HEK293 (cell line): Measurements from ENCODE around the gene EFCAB11.

Source experiments
- CTCF ChIA-PET: fragments of 350-600 bp; formaldehyde crosslinking; extraction: SDS; loops from one replicate; lab custom pipeline; 2021; ENCODE audit warnings: antibody characterized with exemption; lab: Yijun Ruan, JAX
- POLR2A ChIA-PET: fragments of 300-600 bp; formaldehyde crosslinking; extraction: SDS; loops from one replicate; lab custom pipeline; 2020; ENCODE audit warnings: antibody characterized with exemption, inconsistent platforms; lab: Yijun Ruan, JAX
- H3K27ac ChIP-seq: fragments of 200-500 bp; sonication (Bioruptor generic); 2 replicates; pipeline ENCODE4 v1.5.1; 2014; ENCODE audit warnings: low read depth, low read length, control low read depth, inconsistent platforms; ENCODE audit errors: extremely low read depth
- H3K36me3 ChIP-seq, 2 experiments: fragments of 200-500 bp in 1 of 2; sonication (Bioruptor generic) in 1 of 2; 1 replicate in 1 of 2; 2 replicates in 1 of 2; pipeline ENCODE4 v1.5.1; 2014 to 2017; ENCODE audit warnings: inconsistent platforms in 2 of 2, low read length in 2 of 2; ENCODE audit not compliant: control insufficient read depth in 2 of 2, insufficient read depth in 1 of 2
- H3K4me1 ChIP-seq: fragments of 200-500 bp; sonication (Bioruptor generic); 2 replicates; pipeline ENCODE4 v1.5.1; 2014; ENCODE audit warnings: mild to moderate bottlenecking, low read length, inconsistent platforms; ENCODE audit not compliant: control insufficient read depth, insufficient read depth
- H3K4me3 ChIP-seq: 2 replicates; pipeline ENCODE4 v1.5.1; 2011; ENCODE audit warnings: low read depth, mild to moderate bottlenecking, control low read depth, low read length, moderate library complexity
- H3K9me3 ChIP-seq: fragments of 200-500 bp; sonication (Bioruptor generic); 2 replicates; pipeline ENCODE4 v1.5.1; 2014; ENCODE audit warnings: low read depth, low read length, inconsistent platforms; ENCODE audit not compliant: control insufficient read depth, insufficient read depth
- PRDM1 ChIP-seq: fragments of 450-650 bp; formaldehyde crosslinking; IDR thresholded peaks from 2 replicates; pipeline ENCODE4; 2016; ENCODE audit warnings: missing biosample characterization, missing genetic modification characterization
- SCRT1 ChIP-seq: fragments of 450-650 bp; formaldehyde crosslinking; IDR thresholded peaks from 2 replicates; pipeline ENCODE4 v1.5.1; 2016; ENCODE audit warnings: missing biosample characterization, missing genetic modification characterization, borderline replicate concordance
- ZNF10 ChIP-seq: fragments of 450-650 bp; formaldehyde crosslinking; IDR thresholded peaks from 2 replicates; pipeline ENCODE4 v1.5.1; 2017; ENCODE audit warnings: missing biosample characterization, missing genetic modification characterization
- ZNF214 ChIP-seq: fragments of 450-650 bp; formaldehyde crosslinking; IDR thresholded peaks from 2 replicates; pipeline ENCODE4 v1.5.1; 2017; ENCODE audit warnings: missing biosample characterization, mild to moderate bottlenecking, missing genetic modification characterization, borderline replicate concordance
- ZNF24 ChIP-seq: fragments of 450-650 bp; formaldehyde crosslinking; IDR thresholded peaks from 2 replicates; pipeline ENCODE4 v1.5.1; 2016; ENCODE audit warnings: missing biosample characterization, missing genetic modification characterization
- ZNF521 ChIP-seq: fragments of 450-650 bp; formaldehyde crosslinking; IDR thresholded peaks from 2 replicates; pipeline ENCODE4 v1.5.1; 2017; ENCODE audit warnings: missing biosample characterization, mild to moderate bottlenecking, missing genetic modification characterization
- ZNF585B ChIP-seq: fragments of 450-650 bp; formaldehyde crosslinking; IDR thresholded peaks from 2 replicates; pipeline ENCODE4 v1.5.1; 2016; ENCODE audit warnings: missing biosample characterization, missing genetic modification characterization
- ZNF596 ChIP-seq: fragments of 450-650 bp; IDR thresholded peaks from 2 replicates; pipeline ENCODE4 v1.5.0; 2018; ENCODE audit warnings: missing biosample characterization, mild to moderate bottlenecking, missing genetic modification characterization, moderate library complexity
- ZNF626 ChIP-seq: fragments of 450-650 bp; sonication (Bioruptor Pico); formaldehyde crosslinking; IDR thresholded peaks from 2 replicates; pipeline ENCODE4 v1.5.1; 2018; ENCODE audit warnings: missing biosample characterization, missing genetic modification characterization, inconsistent platforms
- TF ChIP-seq, protein P1 (sequence below): sonication (generic); formaldehyde crosslinking; IDR thresholded peaks from 2 replicates; pipeline ENCODE4 v1.8.1; 2022; ENCODE audit warnings: mild to moderate bottlenecking, moderate library complexity, missing genetic modification reagents
- TF ChIP-seq, protein P2 (sequence below): fragments of 450-650 bp; formaldehyde crosslinking; IDR thresholded peaks from 2 replicates; pipeline ENCODE4 v1.5.1; 2016; ENCODE audit warnings: missing biosample characterization, missing genetic modification characterization, borderline replicate concordance
- TF ChIP-seq, protein P3 (sequence below): fragments of 450-650 bp; formaldehyde crosslinking; IDR thresholded peaks from 2 replicates; pipeline ENCODE4 v1.5.1; 2017; ENCODE audit warnings: missing biosample characterization, missing genetic modification characterization
- TF ChIP-seq, protein P4 (sequence below): IDR thresholded peaks from 2 replicates; pipeline ENCODE4 v1.6.1; 2011; ENCODE audit warnings: mild to moderate bottlenecking, low read depth, low read length, borderline replicate concordance
- TF ChIP-seq, protein P5 (sequence below): fragments of 450-650 bp; formaldehyde crosslinking; IDR thresholded peaks from 2 replicates; pipeline ENCODE4 v1.5.1; 2016; ENCODE audit warnings: missing biosample characterization, missing genetic modification characterization
- TF ChIP-seq, protein P6 (sequence below): fragments of 450-650 bp; formaldehyde crosslinking; IDR thresholded peaks from 2 replicates; pipeline ENCODE4 v1.5.0; 2017; ENCODE audit warnings: missing biosample characterization, missing genetic modification characterization, borderline replicate concordance

The EFCAB11 gene

DNA sequence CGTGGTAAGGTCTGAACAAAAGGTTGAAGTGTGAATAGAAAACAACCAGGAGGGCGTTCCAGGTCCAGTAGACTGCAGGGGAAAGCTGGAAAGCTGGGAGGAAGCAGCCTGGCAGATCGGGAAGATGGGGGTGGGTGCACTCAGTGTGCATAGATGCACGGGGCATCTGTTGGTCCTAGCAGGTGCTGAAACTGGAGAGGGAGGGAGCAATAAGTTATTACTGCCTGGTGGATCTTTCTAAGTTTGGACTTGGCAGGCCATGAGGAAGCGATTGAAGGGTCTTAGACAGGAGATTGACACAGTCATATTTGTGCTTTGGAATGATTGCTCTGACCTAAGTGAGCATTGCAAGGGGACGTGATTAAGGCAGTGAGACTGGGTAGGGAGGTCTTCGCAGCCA, 194.4 kb downstream of the EFCAB11 start (continued):
- no peak for TF ChIP-seq ZNF10 (tag by site-specific recombination)
- TF ChIP-seq, protein P1, sequence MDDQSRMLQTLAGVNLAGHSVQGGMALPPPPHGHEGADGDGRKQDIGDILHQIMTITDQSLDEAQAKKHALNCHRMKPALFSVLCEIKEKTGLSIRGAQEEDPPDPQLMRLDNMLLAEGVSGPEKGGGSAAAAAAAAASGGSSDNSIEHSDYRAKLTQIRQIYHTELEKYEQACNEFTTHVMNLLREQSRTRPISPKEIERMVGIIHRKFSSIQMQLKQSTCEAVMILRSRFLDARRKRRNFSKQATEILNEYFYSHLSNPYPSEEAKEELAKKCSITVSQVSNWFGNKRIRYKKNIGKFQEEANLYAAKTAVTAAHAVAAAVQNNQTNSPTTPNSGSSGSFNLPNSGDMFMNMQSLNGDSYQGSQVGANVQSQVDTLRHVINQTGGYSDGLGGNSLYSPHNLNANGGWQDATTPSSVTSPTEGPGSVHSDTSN: no peak

DNA sequence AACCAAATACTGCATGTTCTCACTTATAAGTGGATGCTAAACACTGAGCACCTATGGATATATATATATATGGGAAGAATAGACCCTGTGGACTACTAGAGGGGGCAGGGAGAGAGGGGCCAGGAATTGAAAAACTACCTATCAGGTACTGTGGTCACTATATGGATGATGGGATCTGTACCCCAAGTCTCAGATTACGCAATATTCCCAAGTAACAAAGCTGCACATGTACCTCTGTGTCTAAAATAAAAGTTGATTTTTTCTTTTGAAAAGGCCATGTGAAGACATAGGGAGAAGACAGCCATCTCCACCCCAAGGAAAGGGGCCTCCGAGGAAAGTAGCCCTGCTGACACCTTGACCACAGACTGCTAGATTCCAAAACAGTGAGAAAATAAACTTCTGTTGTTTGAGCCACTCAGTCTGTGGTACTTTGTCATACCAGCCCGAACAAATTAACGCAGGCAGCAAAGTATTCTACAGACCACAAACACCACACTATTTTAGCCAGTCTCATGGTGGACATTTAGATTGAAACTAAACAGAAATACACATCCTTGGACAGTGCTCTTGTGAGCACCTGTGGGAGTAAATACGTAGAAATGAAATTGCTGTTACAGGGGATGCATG, 197.1 kb downstream of the EFCAB11 start:
- no peak for TF ChIP-seq PRDM1 (tag by site-specific recombination)
- no peak for TF ChIP-seq ZNF596 (tag by site-specific recombination)
- H3K9me3 ChIP-seq: no peaks in the 10 kb centered on the region
- H3K4me1 ChIP-seq: no peaks in the 10 kb centered on the region
- CTCF ChIA-PET: interaction anchor here (0.6 kb wide), 1 partner anchor 490 kb away, joined by 4 read pairs; no protein-coding TSS in a partner anchor
- POLR2A ChIA-PET: no interaction called here
- no peak overlapping the region for H3K27ac ChIP-seq
- no peak overlapping the region for H3K4me3 ChIP-seq
- H3K36me3 ChIP-seq: no peaks in the 10 kb centered on the region

DNA sequence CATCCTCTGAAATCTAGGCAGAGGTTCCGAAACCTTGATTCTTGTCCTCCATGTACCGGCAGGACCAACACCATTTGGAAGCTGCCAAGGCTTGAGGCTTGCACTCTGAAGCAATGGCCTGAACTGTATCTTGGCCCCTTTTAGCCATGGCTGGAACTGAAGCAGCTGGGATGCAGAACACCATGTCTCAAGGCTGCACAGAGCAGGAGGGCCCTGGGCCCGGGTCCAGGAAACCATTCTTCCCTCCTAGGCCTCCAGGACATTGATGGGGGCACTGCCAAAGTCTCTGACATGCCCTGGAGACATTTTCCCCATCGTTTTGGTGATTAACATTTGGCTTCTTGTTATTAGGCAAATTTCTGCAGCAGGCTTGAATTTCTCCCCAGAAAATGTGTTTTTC, 198.7 kb downstream of the EFCAB11 start:
- Histone ChIP-seq H3K36me3 (no peaks in the 10 kb centered on the region), H3K4me3 (no peak overlapping the region), H3K4me1 (no peaks in the 10 kb centered on the region), H3K27ac (no peak overlapping the region), H3K9me3 (no peaks in the 10 kb centered on the region)
- ChIA-PET CTCF (no interaction called here), POLR2A (no interaction called here)
- 0 out of 2 replicates have a peak, but pooled peaks have one; percentile 14 for TF ChIP-seq ZNF585B (tag by site-specific recombination)
- no peak for TF ChIP-seq ZNF24 (tag by site-specific recombination)
- TF ChIP-seq ZNF521: no peak
- TF ChIP-seq, all 188 proteins: peak for 1

DNA sequence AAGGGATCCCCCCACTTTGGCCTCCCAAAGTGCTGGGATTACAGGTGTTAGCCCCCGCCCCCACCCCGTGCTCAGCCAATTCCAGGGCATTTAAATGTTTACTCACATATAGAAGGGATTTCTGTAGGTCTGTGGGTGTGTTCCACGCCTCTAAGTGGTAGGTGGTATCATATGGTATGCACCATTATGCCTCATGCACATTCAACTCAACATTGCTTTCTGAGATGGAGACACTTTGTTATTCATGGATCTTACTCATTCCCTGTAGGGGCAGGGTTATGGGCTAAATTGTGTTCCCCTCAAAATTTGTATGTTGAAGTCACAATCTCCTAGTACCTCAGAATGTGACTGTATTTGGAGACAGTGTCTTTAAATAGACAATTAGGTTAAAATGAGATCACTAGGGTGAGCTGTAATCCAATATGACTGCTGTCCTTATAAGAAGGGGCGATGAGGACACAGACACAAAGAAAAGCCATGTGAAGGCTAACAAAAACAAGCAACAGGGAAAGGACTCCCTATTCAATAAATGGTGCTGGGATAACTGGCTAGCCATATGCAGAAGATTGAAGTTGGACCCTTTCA, 200.6 kb downstream of the EFCAB11 start:
- ChIA-PET CTCF (no interaction called here), POLR2A (no interaction called here)
- H3K9me3 ChIP-seq: no peaks in the 10 kb centered on the region

More for the DNA sequence above, 200.6 kb downstream of the EFCAB11 start:
- H3K4me3 ChIP-seq: no peak overlapping the region
- H3K27ac ChIP-seq: no peak overlapping the region
- no peaks in the 10 kb centered on the region for H3K36me3 ChIP-seq
- TF ChIP-seq, protein P2, sequence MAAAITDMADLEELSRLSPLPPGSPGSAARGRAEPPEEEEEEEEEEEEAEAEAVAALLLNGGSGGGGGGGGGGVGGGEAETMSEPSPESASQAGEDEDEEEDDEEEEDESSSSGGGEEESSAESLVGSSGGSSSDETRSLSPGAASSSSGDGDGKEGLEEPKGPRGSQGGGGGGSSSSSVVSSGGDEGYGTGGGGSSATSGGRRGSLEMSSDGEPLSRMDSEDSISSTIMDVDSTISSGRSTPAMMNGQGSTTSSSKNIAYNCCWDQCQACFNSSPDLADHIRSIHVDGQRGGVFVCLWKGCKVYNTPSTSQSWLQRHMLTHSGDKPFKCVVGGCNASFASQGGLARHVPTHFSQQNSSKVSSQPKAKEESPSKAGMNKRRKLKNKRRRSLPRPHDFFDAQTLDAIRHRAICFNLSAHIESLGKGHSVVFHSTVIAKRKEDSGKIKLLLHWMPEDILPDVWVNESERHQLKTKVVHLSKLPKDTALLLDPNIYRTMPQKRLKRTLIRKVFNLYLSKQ (tag by site-specific recombination): no peak
- TF ChIP-seq SCRT1 (tag by site-specific recombination) (no peak), ZNF214 (tag by site-specific recombination) (no peak), ZNF626 (tag by site-specific recombination) (no peak), ZNF596 (tag by site-specific recombination) (no peak)
- TF ChIP-seq, protein P3, sequence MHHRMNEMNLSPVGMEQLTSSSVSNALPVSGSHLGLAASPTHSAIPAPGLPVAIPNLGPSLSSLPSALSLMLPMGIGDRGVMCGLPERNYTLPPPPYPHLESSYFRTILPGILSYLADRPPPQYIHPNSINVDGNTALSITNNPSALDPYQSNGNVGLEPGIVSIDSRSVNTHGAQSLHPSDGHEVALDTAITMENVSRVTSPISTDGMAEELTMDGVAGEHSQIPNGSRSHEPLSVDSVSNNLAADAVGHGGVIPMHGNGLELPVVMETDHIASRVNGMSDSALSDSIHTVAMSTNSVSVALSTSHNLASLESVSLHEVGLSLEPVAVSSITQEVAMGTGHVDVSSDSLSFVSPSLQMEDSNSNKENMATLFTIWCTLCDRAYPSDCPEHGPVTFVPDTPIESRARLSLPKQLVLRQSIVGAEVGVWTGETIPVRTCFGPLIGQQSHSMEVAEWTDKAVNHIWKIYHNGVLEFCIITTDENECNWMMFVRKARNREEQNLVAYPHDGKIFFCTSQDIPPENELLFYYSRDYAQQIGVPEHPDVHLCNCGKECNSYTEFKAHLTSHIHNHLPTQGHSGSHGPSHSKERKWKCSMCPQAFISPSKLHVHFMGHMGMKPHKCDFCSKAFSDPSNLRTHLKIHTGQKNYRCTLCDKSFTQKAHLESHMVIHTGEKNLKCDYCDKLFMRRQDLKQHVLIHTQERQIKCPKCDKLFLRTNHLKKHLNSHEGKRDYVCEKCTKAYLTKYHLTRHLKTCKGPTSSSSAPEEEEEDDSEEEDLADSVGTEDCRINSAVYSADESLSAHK (tag by site-specific recombination): no peak
- TF ChIP-seq, protein P4, sequence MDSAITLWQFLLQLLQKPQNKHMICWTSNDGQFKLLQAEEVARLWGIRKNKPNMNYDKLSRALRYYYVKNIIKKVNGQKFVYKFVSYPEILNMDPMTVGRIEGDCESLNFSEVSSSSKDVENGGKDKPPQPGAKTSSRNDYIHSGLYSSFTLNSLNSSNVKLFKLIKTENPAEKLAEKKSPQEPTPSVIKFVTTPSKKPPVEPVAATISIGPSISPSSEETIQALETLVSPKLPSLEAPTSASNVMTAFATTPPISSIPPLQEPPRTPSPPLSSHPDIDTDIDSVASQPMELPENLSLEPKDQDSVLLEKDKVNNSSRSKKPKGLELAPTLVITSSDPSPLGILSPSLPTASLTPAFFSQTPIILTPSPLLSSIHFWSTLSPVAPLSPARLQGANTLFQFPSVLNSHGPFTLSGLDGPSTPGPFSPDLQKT: no peak
- TF ChIP-seq, protein P5, sequence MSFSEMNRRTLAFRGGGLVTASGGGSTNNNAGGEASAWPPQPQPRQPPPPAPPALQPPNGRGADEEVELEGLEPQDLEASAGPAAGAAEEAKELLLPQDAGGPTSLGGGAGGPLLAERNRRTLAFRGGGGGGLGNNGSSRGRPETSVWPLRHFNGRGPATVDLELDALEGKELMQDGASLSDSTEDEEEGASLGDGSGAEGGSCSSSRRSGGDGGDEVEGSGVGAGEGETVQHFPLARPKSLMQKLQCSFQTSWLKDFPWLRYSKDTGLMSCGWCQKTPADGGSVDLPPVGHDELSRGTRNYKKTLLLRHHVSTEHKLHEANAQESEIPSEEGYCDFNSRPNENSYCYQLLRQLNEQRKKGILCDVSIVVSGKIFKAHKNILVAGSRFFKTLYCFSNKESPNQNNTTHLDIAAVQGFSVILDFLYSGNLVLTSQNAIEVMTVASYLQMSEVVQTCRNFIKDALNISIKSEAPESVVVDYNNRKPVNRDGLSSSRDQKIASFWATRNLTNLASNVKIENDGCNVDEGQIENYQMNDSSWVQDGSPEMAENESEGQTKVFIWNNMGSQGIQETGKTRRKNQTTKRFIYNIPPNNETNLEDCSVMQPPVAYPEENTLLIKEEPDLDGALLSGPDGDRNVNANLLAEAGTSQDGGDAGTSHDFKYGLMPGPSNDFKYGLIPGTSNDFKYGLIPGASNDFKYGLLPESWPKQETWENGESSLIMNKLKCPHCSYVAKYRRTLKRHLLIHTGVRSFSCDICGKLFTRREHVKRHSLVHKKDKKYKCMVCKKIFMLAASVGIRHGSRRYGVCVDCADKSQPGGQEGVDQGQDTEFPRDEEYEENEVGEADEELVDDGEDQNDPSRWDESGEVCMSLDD (tag by site-specific recombination): no peak
- TF ChIP-seq, protein P6, sequence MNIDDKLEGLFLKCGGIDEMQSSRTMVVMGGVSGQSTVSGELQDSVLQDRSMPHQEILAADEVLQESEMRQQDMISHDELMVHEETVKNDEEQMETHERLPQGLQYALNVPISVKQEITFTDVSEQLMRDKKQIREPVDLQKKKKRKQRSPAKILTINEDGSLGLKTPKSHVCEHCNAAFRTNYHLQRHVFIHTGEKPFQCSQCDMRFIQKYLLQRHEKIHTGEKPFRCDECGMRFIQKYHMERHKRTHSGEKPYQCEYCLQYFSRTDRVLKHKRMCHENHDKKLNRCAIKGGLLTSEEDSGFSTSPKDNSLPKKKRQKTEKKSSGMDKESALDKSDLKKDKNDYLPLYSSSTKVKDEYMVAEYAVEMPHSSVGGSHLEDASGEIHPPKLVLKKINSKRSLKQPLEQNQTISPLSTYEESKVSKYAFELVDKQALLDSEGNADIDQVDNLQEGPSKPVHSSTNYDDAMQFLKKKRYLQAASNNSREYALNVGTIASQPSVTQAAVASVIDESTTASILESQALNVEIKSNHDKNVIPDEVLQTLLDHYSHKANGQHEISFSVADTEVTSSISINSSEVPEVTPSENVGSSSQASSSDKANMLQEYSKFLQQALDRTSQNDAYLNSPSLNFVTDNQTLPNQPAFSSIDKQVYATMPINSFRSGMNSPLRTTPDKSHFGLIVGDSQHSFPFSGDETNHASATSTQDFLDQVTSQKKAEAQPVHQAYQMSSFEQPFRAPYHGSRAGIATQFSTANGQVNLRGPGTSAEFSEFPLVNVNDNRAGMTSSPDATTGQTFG (tag by site-specific recombination): no peak
- TF ChIP-seq, all 188 proteins: peak for 0
- H3K4me1 ChIP-seq: no peaks in the 10 kb centered on the region
